HG03135 (cell line): ENCODE results near the gene MKI67.

Experiments
- ATAC-seq: cut with Tn5 transposase; IDR thresholded peaks from one replicate; pipeline ENCODE4 v1.9.1; 2021; ENCODE audit warnings: mild to moderate bottlenecking, moderate library complexity; ENCODE audit not compliant: unreplicated experiment

MKI67 gene

DNA sequence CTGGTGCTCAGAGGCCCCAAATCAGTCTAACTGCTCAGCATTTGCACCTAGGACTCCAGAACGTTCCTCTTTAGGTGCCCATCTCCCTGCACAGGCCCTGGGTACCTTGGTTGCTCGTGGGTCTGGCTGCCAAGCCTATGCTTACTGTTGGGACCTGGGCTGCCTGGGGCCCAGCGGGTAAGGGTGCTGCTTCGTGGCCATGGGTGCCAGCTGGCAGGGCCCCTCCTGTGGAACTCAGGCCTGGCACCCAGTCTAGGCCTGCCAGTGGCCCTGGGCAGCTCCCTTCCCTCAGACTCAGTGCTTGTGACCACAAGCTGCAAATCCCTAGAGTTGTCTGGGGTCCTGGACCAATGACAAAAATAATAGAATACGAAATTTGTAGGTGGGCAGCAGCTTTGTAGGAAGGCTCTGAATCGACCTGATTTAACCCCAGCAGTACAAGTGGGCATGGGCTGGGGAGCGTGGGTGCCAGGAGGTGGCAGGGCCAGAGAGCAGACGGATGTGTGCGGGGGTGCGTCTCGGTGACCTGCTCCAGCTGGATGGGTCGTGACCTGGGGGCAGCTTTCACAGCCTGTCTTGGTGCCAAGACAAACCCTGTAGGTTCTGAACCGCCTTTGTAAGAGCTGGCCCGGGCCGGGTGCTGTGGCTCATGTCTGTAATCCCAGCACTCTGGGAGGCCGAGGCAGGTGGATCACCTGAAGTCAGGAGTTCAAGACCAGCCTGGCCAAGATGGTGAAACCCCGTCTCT, 69.7 kb downstream of the MKI67 start:
- ATAC-seq = no peak

DNA sequence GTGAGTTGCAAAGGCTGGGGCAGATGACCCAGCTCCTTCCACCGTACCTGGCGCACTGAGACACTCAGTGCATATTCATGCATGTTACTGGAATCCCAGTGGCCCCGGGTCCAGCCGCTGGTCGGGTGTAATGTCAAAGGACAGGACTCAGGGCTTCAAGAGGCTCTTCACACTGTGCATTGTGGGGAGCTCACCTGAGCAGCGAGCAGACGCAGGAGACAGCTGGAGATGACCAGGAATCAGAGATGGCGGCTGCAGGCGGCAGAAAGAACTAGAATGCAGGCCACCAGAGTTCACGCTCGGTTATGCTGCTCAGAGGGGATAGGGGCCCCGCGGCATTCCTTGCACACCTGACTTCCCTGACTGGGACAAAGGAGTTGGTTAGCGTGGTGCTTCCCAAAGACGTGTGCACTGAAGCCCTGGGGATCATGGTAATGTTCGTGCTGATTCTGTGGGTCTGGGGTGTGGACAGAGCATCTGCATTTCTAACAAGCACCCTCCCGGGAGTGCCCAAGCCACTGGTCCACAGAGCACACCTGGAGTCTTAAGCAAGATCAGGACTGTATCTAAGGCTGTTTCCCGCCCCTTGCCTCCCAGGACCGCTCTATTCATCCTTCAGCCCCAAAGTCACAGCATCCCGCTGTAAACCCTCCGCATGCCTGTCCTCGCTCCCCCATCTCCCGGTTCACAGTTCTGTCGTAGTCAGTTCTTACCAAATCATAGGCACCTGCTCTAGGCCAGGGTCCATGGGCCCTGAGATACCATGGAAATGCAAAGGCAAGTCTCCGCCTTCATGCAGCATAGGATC, 71.0 kb downstream of the MKI67 start:
- ATAC-seq = no peak

DNA sequence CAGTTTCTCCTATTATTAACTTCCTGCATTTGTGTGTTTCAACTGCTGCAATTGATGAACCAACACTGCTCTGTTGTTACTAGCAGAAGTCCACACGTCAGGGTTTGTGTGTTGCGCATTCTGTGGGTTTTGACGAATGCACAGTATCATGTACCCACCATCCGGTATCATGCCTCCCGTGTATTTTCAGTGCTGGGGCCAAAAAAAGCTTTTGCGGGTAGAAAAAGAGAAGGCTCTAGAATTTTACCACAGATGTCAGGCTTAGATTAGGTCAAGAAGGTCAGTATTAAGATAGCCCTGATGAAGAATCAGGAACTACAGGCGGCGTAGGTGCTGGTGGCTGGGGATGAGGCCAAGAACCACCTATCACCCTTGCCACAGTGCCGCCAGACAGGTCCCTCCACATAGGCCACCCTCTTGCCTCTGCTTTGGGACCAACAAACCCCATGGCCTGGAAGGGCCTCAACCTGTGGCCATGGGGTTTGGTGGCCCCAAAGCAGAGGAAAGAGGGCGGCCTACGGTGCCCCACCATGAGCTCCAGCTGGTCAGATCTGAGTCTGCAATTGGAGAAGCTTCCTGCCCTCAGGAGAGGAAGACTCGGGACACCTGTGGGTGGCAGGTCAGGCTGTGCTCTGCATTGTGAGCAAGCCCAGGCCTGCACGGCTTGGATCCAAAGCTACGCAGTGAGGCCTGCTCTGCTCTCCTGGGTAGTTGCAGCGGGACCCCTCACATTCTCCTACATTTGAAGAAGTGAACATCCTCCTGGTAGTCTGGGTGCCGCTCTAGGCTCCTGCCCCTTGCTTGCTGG, 71.9 kb downstream of the MKI67 start:
- ATAC-seq = no peak

DNA sequence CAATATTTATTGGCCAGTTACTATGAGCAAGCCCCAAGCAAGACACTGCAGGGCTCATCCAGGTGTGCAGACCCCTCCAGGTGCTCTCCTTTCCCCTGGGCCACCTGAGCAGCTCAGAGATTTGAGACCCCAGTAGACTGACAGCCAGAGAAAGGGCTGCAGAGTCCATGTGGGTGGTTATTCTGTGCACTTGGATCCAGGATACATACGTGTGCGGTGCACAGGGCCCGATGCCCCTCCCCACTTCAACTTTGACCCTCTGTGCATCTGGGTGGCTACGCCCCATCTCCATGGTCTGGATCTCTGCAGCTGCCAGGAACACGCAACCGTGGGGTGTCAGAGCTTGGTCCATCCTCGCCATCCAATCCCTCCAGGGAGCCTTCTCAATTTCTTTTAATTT, 72.9 kb downstream of the MKI67 start:
- ATAC-seq = no peak

DNA sequence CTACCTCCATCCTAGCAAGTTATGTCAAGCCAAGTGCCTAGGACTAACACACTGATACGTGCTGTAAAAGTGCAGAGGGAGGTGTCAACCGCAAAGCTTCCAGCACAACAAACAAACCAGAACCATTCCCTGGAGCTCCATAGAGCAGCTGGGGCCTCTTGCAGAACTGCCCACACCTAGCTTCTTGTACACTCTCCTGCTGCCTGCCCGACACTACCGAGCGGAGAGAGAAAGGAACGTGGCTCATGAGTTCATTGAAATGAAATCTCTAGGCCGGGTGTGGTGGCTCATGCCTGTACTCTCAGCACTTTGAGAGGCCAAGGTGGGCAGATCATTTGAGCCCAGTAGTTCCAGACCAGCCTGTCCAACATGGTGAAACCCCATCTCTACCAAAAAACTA, 73.5 kb downstream of the MKI67 start:
- ATAC-seq = no peak

DNA sequence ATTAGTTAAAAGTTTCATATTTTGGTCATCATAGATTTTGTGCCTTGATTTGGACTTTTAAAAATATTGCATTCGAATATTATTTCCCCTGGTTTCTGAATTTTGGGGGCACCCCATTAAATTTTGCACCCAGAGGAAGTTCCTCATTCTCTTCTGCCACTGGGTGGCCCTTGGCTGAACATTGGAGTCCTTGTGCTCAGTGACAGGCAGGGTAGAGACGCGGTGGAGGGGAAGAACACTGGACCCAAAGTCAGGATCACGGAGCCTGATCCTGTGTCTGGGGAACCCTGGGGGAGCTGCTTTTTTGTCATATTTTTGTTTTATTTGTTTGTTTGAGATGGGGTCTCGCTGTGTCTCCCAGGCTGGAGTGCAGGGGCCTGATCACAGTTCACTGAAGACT, 74.7 kb downstream of the MKI67 start:
- ATAC-seq = no peak

DNA sequence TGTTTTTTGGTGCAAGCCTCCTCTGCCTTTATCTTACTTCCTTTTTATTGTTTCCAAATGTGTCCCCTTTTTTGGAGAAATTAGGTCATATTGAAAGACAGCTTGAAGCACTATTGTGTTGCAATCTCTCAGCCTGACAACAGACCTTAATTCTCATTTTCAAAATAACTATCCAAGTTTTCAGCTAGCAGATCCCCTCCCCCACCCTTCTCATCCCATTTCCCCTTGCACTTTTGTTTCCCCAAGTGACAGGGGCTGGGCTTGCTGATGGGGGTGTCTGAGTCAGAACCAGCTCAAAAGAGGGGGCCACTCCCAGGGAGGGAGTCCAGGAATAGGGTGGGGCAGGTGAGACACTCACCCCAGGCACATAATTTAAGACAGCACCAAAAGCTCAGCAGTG, 75.3 kb downstream of the MKI67 start:
- ATAC-seq = no peak

DNA sequence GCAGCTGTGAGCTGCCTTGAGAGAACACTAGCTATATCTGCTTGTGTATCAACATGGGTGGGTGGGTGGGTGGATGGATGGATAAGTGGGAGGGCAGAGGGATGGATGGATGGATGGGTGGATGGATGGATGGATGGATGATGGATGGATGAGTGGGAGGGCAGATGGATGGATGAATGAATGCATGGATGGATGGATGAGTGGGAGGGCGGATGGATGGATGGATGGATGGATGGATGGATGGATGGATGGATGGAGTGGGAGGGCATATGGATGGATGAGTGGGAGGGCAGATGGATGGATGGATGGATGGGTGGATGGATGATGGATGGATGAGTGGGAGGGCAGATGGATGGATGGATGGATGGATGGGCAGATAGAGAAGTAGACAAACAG, 76.1 kb downstream of the MKI67 start:
- no peak for ATAC-seq

DNA sequence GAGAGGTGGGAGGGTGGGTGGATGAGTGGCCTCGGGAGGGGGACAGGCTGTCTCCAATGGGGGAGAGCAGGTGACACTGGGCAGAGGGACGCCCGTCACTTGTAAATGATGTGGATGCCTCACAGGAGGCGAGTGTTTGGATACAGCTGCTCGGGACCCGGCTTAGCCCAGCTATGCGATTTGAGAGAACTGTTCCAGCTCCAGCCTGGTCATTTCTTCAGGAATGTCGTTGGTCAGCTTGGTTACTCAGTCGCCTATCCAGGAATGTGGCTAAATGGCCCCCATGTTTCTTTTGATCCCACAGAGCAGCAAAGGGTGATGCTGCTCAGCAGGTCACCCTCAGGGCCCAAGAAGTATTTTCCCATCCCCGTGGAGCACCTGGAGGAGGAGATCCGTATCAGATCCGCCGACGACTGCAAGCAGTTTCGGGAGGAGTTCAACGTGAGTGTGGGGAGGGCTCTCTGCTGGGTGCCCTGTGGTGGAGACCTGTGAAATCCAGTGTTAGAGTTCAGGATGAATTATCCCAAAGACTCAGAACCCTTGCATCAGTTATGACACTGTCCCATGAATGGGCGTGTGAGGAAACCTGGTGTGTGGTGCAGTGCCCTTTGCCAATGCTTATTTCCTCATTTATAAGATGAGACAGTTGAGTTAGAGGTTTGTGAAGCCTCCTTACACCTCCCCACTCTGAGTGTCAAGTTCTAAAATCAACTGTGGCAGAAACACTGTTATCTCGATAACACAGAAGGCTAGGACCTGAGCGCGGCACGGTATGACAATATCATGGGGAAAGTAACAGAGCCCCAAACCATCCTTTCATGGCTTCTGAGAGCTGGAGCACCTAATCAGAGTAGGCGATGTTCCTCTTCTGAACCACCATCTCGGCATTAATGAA, 76.8 kb downstream of the MKI67 start:
- no peak for ATAC-seq

DNA sequence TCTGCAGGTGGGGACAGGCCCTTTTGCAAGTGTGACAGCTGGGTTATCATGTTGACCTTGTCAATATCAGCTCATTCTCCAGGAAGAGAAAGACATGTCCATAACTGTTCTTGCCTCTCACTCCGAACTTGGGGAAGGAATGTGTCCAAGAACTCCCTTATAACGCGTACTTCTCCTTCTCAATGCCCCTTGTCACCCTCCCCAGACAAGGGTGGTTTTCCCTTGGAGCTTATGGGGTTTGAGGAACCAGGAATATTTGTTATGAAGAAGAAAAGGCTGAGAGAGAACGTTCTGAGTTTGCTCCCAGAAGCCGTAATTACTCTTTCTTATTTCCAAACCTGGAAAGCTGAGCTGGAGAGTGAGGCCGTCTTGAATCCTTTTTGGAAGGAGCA, 77.4 kb downstream of the MKI67 start:
- no peak for ATAC-seq

DNA sequence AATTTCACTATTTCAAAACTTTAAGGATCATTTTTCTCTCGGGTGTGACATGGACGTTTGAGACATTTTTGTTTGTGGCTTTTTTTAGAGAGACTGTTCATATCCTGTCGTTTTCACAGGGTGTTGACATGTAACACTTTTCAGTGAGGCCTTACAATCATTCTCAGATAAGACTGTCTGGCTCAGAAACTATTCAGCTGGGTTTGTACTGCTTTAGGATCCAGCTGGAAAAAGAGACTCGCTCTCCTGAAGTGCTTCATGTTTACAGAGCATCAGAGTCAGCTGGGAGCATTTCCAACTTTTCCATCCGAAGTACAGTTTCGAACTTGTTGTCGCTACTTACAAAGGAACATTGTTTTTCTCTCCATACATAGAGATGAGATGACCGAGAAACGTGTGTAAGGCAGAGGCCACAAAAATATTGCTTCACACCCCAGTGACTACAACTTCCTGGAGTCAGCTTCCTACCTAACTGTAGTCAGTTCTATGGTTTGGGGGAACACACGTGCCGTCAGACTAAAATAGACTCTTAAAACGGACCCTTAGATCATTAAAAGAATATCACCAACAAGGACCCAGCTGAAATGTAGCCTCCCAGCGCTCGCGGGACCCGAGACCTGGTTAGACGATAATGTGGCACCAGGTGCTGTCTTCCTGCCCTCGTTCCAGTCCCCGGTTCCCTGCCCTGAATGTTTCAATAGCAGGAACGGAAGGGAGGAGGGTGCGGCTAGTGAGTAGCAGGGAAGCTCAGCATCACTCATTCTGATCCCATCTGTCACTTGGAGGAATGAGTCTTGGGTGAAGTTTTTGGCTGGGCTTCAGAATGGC, 78.0 kb downstream of the MKI67 start:
- ATAC-seq = peak; percentile 15

DNA sequence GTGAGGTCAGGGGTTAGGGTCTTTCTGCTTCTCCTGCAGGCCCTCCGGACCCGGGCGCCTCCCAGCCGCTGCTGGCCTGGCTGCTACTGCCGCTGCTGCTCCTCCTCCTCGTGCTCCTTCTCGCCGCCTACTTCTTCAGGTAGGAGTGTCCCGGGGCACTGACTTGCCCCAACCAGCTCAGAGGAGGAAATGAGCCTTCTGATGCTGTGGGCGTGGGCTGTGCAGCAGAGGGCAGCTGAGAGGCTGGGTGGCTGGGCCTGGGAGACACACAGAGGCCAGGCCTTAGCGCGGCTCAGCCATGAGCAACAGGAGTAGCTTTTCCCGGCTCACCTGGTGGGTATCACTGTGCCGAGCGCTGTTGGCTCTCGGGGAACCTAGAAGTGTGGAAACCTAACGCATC, 78.9 kb downstream of the MKI67 start:
- peak; percentile 99 for ATAC-seq

DNA sequence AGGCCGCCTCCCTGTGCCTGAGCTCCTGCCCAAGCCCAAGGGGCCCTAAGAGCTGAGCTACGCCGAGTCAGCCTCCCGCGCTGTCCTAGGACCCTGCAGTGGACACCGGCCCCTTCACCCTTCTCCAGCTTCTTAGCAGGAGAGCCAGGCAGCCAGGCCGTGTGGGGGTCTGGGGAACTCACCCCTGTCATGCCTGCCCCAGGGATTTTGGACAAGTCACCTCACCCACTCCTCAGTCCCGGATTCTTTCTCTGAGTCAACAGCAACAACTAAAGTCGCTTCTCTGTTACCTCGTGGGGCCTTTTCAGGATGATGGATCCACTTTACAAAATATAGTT, 79.3 kb downstream of the MKI67 start:
- peak; percentile 3 for ATAC-seq
